ENCODE data around the gene DNPEP. TPM values are rescaled to one million over a fixed set of nuclear protein-coding genes. Genes with fewer than 3 reads are reported as not detected.

DNPEP gene
- total RNA-seq, 1 donor from 2014 or later, result 42.4 TPM

DNA sequence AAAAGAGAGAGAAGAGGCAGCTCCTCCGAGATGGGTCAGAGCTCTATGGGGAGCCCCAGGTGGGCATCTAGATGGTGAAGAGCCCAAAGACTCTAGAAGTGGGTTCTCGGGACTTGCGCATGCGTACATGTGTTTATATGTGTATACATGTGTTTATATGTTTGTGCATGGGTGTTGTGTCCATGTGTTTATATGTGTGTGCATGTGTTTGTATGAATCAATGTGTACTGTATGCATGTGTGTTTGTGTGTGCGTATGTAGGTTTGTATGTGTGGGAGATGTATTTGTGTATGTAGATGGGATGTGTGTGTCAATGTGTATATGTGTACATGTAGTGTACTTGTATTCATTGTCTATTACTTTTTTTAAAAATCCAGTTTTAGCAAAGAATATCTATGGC lies 25.6 kb downstream of the DNPEP start:
- DNase-seq, result no peak

DNA sequence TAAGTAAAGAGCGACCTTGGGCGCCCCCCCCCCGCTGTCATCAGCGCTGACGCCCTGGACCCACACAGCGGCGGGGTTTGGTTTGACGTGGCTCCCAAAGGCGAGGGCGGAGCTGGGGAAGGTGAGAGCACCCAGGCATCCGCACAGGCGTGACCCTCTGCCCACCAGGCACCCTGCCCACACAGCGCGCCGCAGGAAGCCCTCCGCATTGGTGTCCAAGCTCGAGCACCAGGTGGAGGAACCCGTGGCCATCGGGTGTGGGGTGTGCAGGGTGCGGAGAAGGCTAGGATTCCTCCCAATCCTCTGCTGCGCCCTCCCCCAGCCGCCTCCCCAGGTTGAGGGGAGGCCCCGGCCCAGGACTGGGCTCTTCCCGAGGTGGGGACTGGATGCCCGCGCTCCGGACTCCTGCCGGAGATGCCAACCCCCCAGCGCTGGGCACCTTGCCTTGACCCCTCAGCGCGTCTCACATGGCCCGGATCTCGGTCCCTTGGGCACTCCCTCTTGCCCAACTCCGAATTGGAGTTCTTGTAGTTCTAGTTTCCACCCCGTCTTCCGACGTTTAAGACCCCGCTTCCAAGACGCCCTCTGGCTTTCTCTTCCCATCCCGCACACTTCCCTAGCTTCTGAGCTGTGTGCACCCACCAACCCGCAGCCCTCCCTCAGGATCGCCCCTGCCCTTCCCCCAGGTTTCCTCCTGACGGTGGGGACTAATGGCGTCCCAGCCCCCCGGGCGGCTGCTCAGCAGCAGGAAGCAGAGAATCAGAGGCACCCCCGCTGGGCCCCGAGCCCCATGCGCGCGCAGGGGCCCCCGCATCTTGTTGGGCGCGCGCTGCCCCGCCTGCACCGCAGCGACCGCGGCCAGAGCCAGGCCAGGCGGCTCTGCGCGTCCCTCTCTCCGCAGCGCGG lies 29.3 kb downstream of the DNPEP start:
- no peak for DNase-seq

DNA sequence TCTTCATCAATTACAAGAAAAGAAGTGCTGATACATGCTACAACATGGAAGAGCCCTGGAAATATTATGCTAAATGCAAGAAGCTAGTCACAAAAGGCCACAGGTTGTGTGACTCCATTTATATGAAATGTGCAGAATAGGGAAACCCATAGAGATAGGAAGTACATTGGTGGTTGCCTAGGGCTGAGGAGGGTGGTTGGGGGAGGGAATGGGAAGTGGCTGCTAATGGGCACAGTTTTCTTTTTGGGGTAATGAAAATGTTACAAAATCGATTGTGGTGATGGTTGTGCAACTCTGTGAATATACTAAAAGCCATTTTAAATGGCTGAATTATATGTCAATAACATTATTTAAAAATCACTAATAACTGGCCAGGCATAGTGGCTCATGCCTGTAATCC lies 30.9 kb downstream of the DNPEP start:
- DNase-seq, result no peak

DNA sequence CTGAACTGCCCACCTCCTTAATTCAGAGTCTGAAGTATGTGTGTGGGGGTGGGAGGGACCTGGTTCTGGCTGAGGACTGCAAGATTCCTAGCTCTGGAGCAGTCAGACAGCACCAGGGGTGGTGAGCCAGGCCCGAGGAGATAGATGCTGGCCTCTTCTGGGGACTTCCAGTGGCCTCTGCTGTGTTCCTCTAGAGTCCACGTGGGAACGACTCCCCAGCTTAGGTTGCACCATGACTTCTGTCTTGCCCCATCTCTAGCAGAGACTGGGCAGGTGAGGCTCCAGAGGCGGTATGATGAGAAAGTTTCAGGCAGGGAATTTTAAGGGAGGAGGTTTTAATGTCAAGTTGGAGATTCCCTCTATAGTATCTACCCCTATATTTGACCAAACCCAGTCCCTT lies 33.1 kb downstream of the DNPEP start:
- no peak for DNase-seq

DNA sequence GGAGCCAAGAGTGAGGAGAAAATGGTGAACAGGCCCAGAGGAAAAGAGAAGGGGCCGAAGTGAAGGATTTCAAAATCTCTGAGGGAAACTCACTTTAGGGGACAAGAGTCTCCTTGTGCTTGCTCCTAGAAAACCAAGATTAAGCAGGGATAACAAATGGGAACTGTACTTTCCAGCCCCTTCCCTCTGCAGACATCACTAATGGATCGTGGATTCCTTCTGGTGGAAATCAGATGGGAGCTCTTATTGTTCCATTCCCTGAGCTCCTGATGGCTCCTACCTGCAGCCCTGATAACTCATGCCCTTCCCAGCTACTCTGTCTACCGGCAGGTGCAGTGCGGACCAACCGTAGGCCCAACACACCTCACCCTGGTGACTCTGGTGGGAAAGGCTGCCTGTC lies 34.6 kb downstream of the DNPEP start:
- no peak for DNase-seq

DNA sequence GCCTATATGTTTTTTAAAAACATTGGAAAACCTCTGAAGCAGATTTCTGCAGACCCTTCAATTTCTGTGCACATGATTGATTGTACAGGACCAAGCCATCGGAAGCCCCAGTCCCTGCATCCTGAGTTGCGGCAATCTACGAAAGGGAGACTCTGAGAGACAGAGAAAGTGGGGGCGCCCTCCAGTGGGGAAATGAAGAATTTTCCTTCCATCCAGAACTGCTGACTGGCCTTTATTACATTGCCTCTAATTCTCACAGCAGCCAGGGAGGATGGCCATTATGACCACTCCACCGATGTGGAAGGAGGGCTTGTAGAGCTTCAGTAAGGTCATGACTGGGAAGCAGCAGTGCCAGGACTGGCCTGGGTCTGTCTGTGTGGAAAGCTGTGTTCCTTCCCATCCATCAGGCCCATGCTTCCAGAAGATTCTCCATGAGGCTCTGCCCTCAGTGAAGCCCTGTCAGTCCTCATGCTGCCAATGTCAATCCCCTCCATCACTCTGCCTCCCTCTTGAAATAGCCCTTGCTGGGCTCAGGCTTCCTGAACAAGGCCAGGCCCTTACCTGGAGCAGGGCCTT lies 35.2 kb downstream of the DNPEP start:
- no peak for DNase-seq

DNA sequence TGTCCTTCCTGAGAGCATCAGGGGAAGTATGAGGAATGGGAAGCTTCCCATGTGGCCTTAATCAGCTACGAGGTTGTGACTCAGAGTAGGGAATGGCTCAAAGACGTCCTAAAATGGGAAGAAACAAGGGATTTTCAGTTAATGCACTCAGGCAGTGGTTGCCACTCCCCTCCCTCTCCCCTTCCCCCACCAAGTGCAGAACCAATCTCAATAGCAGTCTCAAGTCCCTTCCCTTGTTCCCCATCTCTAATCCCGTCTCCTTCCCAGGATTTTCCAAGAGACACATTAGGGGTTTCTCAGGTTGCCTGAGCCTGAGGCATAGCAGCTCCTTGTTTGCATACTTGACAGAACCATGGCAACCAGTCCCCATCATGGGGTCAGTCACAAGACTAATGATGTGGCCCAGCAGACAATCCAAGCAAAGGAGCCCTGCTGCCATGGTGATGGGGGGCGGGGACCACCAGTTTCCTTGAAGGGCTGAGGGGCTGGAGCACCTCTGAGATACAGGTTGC lies 36.9 kb downstream of the DNPEP start:
- no peak for DNase-seq

DNA sequence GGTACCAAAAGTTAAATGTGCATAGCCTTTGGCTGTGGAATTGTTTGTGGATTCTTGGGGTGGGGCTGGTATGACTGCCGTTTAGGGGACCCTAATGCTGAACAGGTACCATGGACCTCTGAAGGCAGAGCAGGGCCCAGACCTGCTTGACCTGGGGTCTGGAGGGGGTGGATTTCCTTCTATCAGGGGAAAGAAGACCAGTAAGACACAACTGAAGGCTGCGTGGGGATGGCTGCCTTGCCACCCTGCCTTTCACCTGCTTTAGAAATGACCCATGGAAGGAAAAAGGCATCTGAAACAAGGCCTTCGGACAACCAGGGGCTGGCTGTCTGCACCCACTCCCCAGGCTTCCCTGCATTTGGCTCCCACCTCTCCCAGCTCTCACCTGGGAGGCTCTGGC lies 37.5 kb downstream of the DNPEP start:
- no peak for DNase-seq

DNA sequence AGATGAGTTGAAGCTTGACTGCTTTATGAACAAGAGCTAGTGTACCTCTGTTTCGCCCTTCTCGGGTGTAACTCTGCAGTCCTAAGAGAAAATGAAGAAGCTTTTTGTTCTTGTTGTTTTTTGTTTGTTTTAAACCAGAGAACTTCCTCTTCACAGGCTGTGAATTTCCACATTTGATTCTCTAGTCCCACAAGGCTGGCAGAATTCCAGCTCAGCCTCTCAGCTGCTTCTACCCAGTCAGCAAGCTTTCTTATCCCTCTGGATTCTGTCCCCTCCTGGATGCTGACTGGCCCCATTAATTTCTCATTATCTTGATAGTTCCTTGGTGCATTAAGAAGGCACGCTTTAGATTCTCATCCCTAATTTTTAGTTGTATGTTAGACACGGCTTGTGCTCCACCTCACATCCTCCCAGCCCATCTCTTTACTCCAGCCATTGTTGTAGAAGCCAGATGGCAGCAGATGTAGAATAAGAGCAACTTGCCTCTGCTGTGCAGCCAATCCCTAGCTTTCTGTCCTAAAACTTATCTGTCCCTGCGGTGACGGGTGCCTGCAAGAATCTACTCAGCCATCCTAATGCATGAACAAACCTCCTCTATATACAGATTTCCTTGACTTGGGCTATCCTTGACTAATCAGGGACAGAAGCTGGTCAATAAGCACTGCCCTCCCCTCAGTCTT lies 42.8 kb downstream of the DNPEP start:
- no peak for DNase-seq

DNA sequence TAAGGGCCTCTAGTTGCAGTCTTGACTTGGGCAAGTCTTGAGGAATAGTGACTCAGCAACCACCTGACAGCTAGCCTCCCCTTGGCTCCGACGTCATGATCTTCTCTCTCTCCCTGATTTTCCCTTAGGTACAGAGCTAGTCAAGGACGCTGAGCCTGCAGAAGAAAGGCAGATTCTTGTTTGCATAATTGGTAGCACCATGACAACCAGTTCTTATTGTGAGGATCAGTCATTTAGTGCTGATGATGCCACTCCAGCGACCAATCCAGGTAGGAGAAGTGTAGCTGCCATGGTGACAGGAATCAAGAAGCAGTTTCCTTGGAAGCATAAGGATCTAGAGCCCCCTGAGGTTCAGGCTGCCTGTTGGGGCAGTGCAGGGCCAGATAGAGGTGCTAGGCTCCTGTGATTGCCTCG lies 52.3 kb downstream of the DNPEP start:
- DNase-seq, result no peak

DNA sequence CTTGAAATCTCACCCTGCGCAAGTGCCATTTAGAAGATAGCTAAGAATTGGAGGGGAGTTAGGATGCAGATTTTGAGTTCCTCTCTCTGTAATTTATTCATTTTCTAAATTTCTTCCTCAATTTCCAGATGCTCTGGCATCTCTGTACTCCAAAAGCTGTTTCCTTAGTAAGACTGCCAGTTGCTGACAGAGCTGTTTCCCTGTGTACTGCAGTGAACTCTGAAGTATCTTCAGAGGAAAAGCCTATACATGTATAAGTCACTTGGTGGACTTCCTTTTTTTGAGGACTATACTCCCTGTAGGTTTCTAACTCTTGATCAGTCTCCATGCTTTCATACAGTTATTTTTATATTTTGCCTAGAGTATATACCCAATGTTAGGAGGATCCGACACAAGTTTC lies 53.6 kb downstream of the DNPEP start:
- DNase-seq, result no peak

DNA sequence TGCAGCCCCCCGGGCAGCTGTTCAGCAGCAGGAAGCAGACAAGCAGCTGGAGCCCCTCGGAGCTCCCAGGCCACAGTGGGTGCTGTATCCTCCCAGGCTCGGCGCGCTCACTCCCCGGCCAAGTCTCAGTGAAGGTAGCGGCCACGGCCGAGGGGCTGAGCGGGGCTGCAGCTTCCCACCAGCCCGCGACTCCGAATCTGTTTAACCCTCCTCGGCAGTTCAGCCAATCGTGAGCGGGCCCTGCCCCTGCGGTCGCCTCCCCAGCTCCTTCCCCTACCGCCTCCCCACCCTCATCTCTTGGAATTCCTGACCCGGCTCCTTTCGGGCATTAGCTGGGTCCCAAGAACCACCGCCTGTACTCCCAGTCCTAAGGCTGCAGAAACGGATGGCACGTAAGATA lies 55.2 kb downstream of the DNPEP start, which contains the start of gene RESP18:
TSS of gene RESP18 (minus strand) at position 203 of the 400 bp plus-strand sequence.
- DNase-seq, result no peak

DNA sequence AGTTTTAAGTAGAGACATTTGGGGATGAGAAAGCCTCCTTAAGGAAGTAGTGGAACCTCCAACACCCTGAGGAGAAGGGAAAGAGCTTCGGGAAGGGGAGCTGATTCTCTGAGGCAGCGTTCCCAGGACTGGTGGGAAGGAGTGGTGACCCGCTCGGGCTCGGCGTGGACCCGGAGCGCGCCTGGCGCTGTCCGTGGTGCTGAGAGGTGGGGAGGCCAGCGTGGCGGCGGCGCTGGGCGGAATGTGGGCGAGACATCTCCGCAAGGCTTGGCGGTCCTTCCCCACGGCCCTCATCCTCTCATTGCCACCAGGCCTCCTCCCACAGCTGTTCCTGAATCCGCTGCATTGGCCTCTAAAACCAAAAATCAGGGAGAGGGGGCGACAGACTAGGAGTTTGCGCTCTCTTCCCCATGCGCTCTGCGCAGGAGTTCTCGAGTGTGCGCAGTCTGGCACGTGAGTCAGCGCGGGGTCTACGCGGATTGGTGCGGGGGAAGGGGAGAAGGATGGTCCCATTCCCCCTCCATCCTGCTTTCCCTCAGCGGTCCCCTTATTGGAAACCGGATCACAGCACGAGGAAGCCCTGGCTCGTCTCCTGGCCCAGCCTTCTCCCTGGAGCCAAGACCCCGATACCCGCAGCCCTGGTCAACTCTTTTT lies 56.0 kb downstream of the DNPEP start:
- no peak for DNase-seq

DNA sequence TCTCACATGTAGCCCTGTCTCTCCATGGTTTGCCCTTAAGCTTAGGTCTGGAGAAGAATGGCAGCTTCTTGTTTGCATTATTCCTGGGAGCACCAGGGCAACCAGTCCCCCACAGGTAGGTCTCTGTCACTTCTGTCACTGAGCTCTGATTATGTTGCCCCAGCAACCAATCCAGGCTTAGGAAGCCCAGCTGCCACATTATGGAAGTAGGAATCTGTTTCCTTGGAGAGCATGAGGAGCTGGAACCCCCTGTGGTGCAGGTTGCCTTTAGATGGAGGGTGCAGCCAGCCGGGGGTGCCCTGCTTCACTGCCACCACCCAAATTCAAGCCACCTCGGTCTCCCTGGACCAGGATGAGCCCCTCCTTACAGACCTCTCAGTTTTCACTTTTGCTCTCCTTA lies 60.0 kb downstream of the DNPEP start:
- DNase-seq, result no peak

DNA sequence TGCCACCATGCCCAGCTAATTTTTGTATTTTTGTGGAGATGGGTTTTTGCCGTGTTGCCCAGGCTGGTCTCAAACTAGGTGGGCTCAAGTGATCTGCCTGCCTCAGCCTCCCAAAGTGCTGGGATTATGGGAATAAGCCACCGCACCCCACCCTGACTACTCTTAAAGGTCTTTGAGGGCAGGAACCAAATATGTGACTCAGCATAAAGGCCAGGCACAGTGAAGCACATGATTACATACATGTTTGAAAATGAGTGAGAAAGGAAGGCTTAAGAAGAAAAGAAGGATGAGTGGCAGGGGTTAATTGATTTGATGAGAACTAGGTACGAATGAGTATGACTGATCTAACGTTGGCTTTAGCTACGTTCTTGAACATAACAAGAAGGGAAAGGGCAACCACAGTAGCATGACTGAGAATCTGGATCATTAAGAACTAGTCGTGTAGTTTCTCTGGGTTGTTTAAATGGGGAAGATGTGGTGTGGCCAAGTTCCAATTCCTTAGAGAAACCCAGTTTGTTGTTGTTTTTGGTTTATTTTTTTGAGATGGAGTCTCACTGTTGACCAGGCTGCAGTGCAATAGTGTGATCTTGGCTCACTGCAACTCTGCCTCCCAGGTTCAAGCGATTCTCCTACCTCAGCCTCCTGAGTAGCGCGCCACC lies 61.9 kb downstream of the DNPEP start:
- no peak for DNase-seq

DNA sequence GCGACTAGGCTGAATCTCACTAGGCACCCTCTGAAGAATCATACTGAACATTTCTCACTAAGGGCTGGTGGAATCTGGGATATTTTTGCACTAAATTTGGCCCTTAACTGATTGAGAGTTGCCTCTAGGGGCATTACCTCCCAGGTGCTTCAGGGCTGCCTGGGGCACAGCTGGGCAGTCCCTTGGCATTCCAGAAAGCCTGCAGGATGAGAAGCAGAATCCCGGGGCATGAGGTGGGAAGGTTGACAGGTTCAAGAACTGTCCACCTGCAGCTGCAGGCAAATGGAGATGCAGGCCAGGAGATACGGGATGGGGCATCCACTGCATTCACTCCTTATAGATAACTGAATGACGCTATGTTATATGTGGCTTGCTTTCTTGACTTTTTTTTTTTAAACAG lies 62.6 kb downstream of the DNPEP start:
- no peak for DNase-seq

DNA sequence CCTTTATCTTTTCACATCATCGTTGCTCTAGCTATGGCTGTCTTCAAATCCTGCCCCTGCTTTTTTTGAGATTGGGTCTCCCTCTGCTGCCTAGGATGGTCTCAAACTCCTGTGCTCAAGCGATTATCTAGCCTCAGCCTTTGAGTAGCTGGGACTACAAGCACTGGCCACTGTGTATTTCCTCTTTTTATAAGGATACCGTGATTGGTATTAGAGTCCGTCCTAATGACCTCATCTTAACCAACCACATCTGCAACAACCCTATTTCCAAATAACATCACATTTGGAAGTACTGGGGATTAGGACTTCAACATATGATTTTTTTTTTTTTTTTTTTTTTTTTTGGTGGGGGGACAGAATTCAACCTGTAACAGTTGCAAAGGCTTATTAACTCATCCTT lies 64.3 kb downstream of the DNPEP start:
- DNase-seq, result no peak

Small RNA genes lying within 50 kb of the gene (small RNA-seq; reads per million reads assigned to genes)
- not detected for gene AC053503.3 (ENCODE audit: low replicate concordance)

Other genes with a start within 250 kb of the DNPEP start
- 10.7 TPM for gene NHEJ1, start 227.1 kb downstream of the DNPEP start, total RNA-seq
- 1.5 TPM for gene SLC23A3, start 217.9 kb downstream of the DNPEP start, total RNA-seq
- gene CNPPD1, start 211.0 kb downstream of the DNPEP start, total RNA-seq, result 24.1 TPM
- gene RETREG2, start 209.6 kb downstream of the DNPEP start, total RNA-seq, result 31.2 TPM
- gene ZFAND2B, start 181.1 kb downstream of the DNPEP start, total RNA-seq, result 14.1 TPM
- 23.8 TPM for gene ABCB6, start 169.0 kb downstream of the DNPEP start, total RNA-seq
- 24.7 TPM for gene ATG9A, start 158.3 kb downstream of the DNPEP start, total RNA-seq
- 41.6 TPM for gene ANKZF1, start 158.1 kb downstream of the DNPEP start, total RNA-seq
- gene GLB1L, start 142.5 kb downstream of the DNPEP start, total RNA-seq, result 6.8 TPM
- 8.2 TPM for gene STK16, start 142.4 kb downstream of the DNPEP start, total RNA-seq
- not detected for gene TUBA4B, start 134.7 kb downstream of the DNPEP start, total RNA-seq
- gene TUBA4A, start 134.0 kb downstream of the DNPEP start, total RNA-seq, result 35.7 TPM
- 46.7 TPM for gene DNAJB2, start 108.5 kb downstream of the DNPEP start, total RNA-seq
- not detected for gene PTPRN, start 78.5 kb downstream of the DNPEP start, total RNA-seq
- not detected for gene RESP18, start 55.2 kb downstream of the DNPEP start, total RNA-seq
- gene DES, start 30.5 kb upstream of the DNPEP start, total RNA-seq, result 318 TPM
- gene SPEG, start 46.9 kb upstream of the DNPEP start, total RNA-seq, result 10.5 TPM
- 21.8 TPM for gene GMPPA, start 111.0 kb upstream of the DNPEP start, total RNA-seq
- 0.49 TPM for gene ASIC4, start 126.6 kb upstream of the DNPEP start, total RNA-seq
- 35.9 TPM for gene CHPF, start 155.9 kb upstream of the DNPEP start, total RNA-seq
- 0.99 TPM for gene TMEM198, start 156.1 kb upstream of the DNPEP start, total RNA-seq
- gene OBSL1, start 183.6 kb upstream of the DNPEP start, total RNA-seq, result 47.0 TPM
- gene INHA, start 184.4 kb upstream of the DNPEP start, total RNA-seq, result 0.10 TPM
- gene STK11IP, start 209.9 kb upstream of the DNPEP start, total RNA-seq, result 22.8 TPM
- gene SLC4A3, start 239.7 kb upstream of the DNPEP start, total RNA-seq, result 2.5 TPM

Measured in skin of body (tissue), 3 donors.